B cell (primary cell): ENCODE results near the gene PNN. TPM values are rescaled to one million over a fixed set of nuclear protein-coding genes. Genes with fewer than 3 reads are reported as not detected.

Experiments
- ATAC-seq: fragments of 200-7000 bp; cut with Tn5 transposase; one replicate; pipeline ENCODE4 v1.10.0; 2021; ENCODE audit warnings: low read depth, mild to moderate bottlenecking, moderate number of reproducible peaks, moderate library complexity
- CTCF ChIA-PET: fragments of 350-600 bp; sonication (Branson Sonifier 250); formaldehyde crosslinking; loops from one replicate; lab custom pipeline; 2021; ENCODE audit warnings: antibody characterized with exemption, inconsistent platforms; lab: Charles Lee
- POLR2A ChIA-PET: fragments of 350-600 bp; sonication (Branson Sonifier 250); formaldehyde crosslinking; loops from one replicate; lab custom pipeline; 2021; ENCODE audit warnings: antibody characterized with exemption; lab: Charles Lee
- DNase-seq: peaks from one replicate; pipeline ENCODE4 v3.0.0; 2013
- H2AFZ ChIP-seq: 2 replicates; pipeline ENCODE4 v1.6.1; 2012; ENCODE audit warnings: mild to moderate bottlenecking, low read depth, low read length; ENCODE audit not compliant: insufficient read depth, poor library complexity, severe bottlenecking
- H3K27ac ChIP-seq, 2 donors: 1 replicate in 1 of 2; 2 replicates in 1 of 2; pipeline ENCODE4 v1.5.1; 2012 to 2013; ENCODE audit warnings: low read length in 2 of 2, mild to moderate bottlenecking in 2 of 2, moderate library complexity in 1 of 2
- H3K27me3 ChIP-seq, 4 experiments: fragments of 200-600 bp in 1 of 4; sonication (generic) in 1 of 4; replicated peaks in 1 of 4; 1 replicate in 2 of 4; 2 replicates in 2 of 4; pipeline versions ENCODE4 v1.6.1 to v1.7.0; 2013 to 2016; ENCODE audit warnings: low read length in 3 of 4, mild to moderate bottlenecking in 2 of 4, mixed read lengths in 1 of 4, moderate library complexity in 1 of 4; ENCODE audit not compliant: insufficient read depth in 4 of 4, control insufficient read depth in 3 of 4; ENCODE audit errors: control extremely low read depth in 1 of 4
- H3K36me3 ChIP-seq, 2 experiments: replicated peaks in 1 of 2; 1 replicate in 1 of 2; 2 replicates in 1 of 2; pipeline versions ENCODE4 v1.6.1 to v1.7.1; 2013; ENCODE audit warnings: low read length in 1 of 2; ENCODE audit not compliant: insufficient read depth in 2 of 2, control insufficient read depth in 1 of 2; ENCODE audit errors: control extremely low read depth in 1 of 2, extremely low read depth in 1 of 2
- H3K4me1 ChIP-seq, 2 donors: fragments of 200-600 bp in 1 of 2; sonication (generic) in 1 of 2; 1 replicate in 1 of 2; 2 replicates in 1 of 2; pipeline versions ENCODE4 v1.5.1 to v1.6.1; 2013 to 2017; ENCODE audit warnings: low read length in 2 of 2; ENCODE audit not compliant: control insufficient read depth in 2 of 2, insufficient read depth in 2 of 2
- H3K4me2 ChIP-seq: replicated peaks from 2 replicates; pipeline ENCODE3; 2012; ENCODE audit warnings: mild to moderate bottlenecking, low read depth, low read length; ENCODE audit not compliant: poor library complexity, severe bottlenecking
- H3K4me3 ChIP-seq, 5 experiments: fragments of 200-600 bp in 1 of 5; sonication (generic) in 1 of 5; 1 replicate in 3 of 5; 2 replicates in 2 of 5; pipeline versions ENCODE4 v1.5.1 to v1.7.0; 2011 to 2016; ENCODE audit warnings: low read length in 4 of 5, mild to moderate bottlenecking in 4 of 5, low read depth in 2 of 5, control low read depth in 1 of 5, moderate library complexity in 1 of 5; ENCODE audit not compliant: insufficient read depth in 1 of 5; ENCODE audit errors: control extremely low read depth in 1 of 5, extremely low read depth in 1 of 5
- H3K79me2 ChIP-seq: fragments of 200-600 bp; sonication (generic); one replicate; pipeline ENCODE4 v1.6.0; 2016; ENCODE audit warnings: low read length; ENCODE audit not compliant: control insufficient read depth, insufficient read depth
- H3K9ac ChIP-seq: fragments of 200-600 bp; sonication (generic); 2 replicates; pipeline ENCODE4 v1.6.1; 2017; ENCODE audit warnings: mild to moderate bottlenecking, low read length, moderate library complexity
- H3K9me3 ChIP-seq, 3 donors: one replicate each; pipeline versions ENCODE4 v1.6.1 to v1.7.1; 2013; ENCODE audit warnings: low read length in 2 of 3; ENCODE audit not compliant: control insufficient read depth in 2 of 3, insufficient read depth in 1 of 3; ENCODE audit errors: control extremely low read depth in 1 of 3
- H4K20me1 ChIP-seq: 2 replicates; pipeline ENCODE4 v1.6.0; 2012; ENCODE audit warnings: mild to moderate bottlenecking, low read length; ENCODE audit not compliant: insufficient read depth, control insufficient read depth, poor library complexity, severe bottlenecking
- H3K27ac Mint-ChIP-seq: one replicate; pipeline ENCODE4 v1.8.0; 2021; ENCODE audit warnings: mixed read lengths
- H3K27me3 Mint-ChIP-seq: one replicate; pipeline ENCODE4 v1.8.0; 2021; ENCODE audit warnings: mixed read lengths
- H3K4me1 Mint-ChIP-seq: one replicate; pipeline ENCODE4 v1.8.0; 2021; ENCODE audit warnings: mixed read lengths
- H3K4me3 Mint-ChIP-seq: one replicate; pipeline ENCODE4 v1.8.0; 2021; ENCODE audit warnings: mixed read lengths
- H3K9me3 Mint-ChIP-seq: one replicate; pipeline ENCODE4 v1.8.0; 2022; ENCODE audit warnings: mixed read lengths; ENCODE audit not compliant: insufficient read depth
- CTCF ChIP-seq: fragments of 200-600 bp; IDR thresholded peaks from one replicate; pipeline ENCODE4 v1.8.0; 2022; ENCODE audit warnings: antibody characterized with exemption, mild to moderate bottlenecking
- EZH2 ChIP-seq: IDR thresholded peaks from 2 replicates; pipeline ENCODE4 v1.6.1; 2012; ENCODE audit warnings: borderline replicate concordance, low read depth, mild to moderate bottlenecking, moderate library complexity, low read length; ENCODE audit not compliant: insufficient read depth, poor library complexity, severe bottlenecking
- WGBS: methylation state at CpG from one replicate; pipeline ENCODE4 v1.1.5; 2013; ENCODE audit warnings: missing lambda C conversion rate; ENCODE audit not compliant: insufficient coverage; 5-methylcytosine and 5-hydroxymethylcytosine counted together
- intact Hi-C: fragments of 100-400 bp; cut with micrococcal nuclease; formaldehyde crosslinking; loops from one replicate; pipeline ENCODE4 v1.10.0; 2022
- polyA plus RNA-seq: library from polyadenylated mRNA; depleted of rRNA; stranded (reverse); fragments of >200 nt; gene quantifications from 2 replicates; pipeline ENCODE4 v1.2.3, GENCODE V29; 2012
- total RNA-seq, 2 donors: library from RNA; stranded (reverse); fragments of 120-200 nt in 1 of 2; gene quantifications; 1 replicate in 1 of 2; 2 replicates in 1 of 2; pipeline versions ENCODE4 v1.2.3 to v1.2.4, GENCODE V29; 2013 to 2022

The PNN gene
- total and polyA plus RNA-seq, 2 donors (not counting 1 experiment from before 2014, with no cell fraction given), result 49.7 to 134 TPM

- ChIA-PET CTCF (interaction anchor here (0.7 kb wide), 1 partner anchor 36 kb away, joined by 3 read pairs; no protein-coding TSS in a partner anchor), POLR2A (interaction anchor here (0.7 kb wide), 2 partner anchors 9 to 20 kb away, joined by 3 to 9 read pairs; partner anchors contain the start of gene TRAPPC6B)
- H3K4me3 Mint-ChIP-seq, result no peak overlapping the region
- H3K4me2 ChIP-seq, result no peak overlapping the region
- intact Hi-C loops, result no loop called here
- no peak overlapping the region for H3K9ac ChIP-seq
- no peak for DNase-seq
- no peak overlapping the region for H2AFZ ChIP-seq
- H3K4me1 Mint-ChIP-seq, result peaks cover 26% of the 10 kb centered on the region
- H3K36me3 ChIP-seq, result peaks cover 32 to 74% of the 10 kb centered on the region in 2 experiments
- no peak for TF ChIP-seq CTCF
- TF ChIP-seq EZH2, result no peak
- H4K20me1 ChIP-seq, result peaks cover 36% of the 10 kb centered on the region
- no peaks in the 10 kb centered on the region for H3K9me3 Mint-ChIP-seq
- H3K27ac ChIP-seq, result no peak overlapping the region
- H3K27me3 ChIP-seq, result no peaks in the 10 kb centered on the region
- peaks cover 11 to 16% of the 10 kb centered on the region in 2 donors for H3K4me1 ChIP-seq
- no peaks in the 10 kb centered on the region for H3K9me3 ChIP-seq
- no peak overlapping the region for H3K4me3 ChIP-seq
- no peak overlapping the region for H3K27ac Mint-ChIP-seq
- no peak for ATAC-seq
- H3K79me2 ChIP-seq, result peaks cover 27% of the 10 kb centered on the region
- no peaks in the 10 kb centered on the region for H3K27me3 Mint-ChIP-seq
- 100% methylated on average over 2 of the region's 6 CpGs for WGBS
These were observed 4.0 kb downstream of the PNN start for GRCh38 chr14:39179042-39179441.

GRCh38 chr14:39180553-39180952 lies 5.5 kb downstream of the PNN start:
- no peak overlapping the region for H3K4me3 ChIP-seq
- H3K79me2 ChIP-seq, result peaks cover 22% of the 10 kb centered on the region
- Mint-ChIP-seq H3K27me3 (no peaks in the 10 kb centered on the region), H3K27ac (no peak overlapping the region), H3K9me3 (no peaks in the 10 kb centered on the region), H3K4me3 (no peak overlapping the region), H3K4me1 (peaks cover 17% of the 10 kb centered on the region)
- no peak for DNase-seq
- peaks cover 36% of the 10 kb centered on the region for H4K20me1 ChIP-seq
- ChIA-PET POLR2A (no interaction called here), CTCF (no interaction called here)
- H3K9me3 ChIP-seq, result no peaks in the 10 kb centered on the region
- intact Hi-C loops, result no loop called here
- H3K9ac ChIP-seq, result no peak overlapping the region
- no peak for ATAC-seq
- H2AFZ ChIP-seq, result no peak overlapping the region
- H3K36me3 ChIP-seq, result peaks cover 36 to 85% of the 10 kb centered on the region in 2 experiments
- no peak for TF ChIP-seq EZH2
- no peak for TF ChIP-seq CTCF
- H3K4me1 ChIP-seq, result peaks cover 10 to 11% of the 10 kb centered on the region in 2 donors
- no peak overlapping the region for H3K4me2 ChIP-seq
- H3K27me3 ChIP-seq, result no peaks in the 10 kb centered on the region
- peak overlapping the region in 1 of 2 donors; percentile 6 for H3K27ac ChIP-seq
- WGBS, result 97% methylated on average over 5 of the region's 5 CpGs
